GM23338 (cell line): ENCODE measurements around the gene SCN2A. TPM values are rescaled to one million over a fixed set of nuclear protein-coding genes. Genes with fewer than 3 reads are reported as not detected.

Experiments
- ATAC-seq: fragments of 200-7000 bp; cut with Tn5 transposase; 3 replicates; pipeline ENCODE4 v1.9.1; 2020
- DNase-seq: peaks from one replicate; pipeline ENCODE4 v3.0.0-alpha.2; 2015; ENCODE audit warnings: low spot score
- H2AFZ ChIP-seq: fragments of 200-600 bp; sonication (generic); 2 replicates; pipeline ENCODE4 v1.8.0; 2016; ENCODE audit warnings: antibody characterized with exemption, mild to moderate bottlenecking, moderate library complexity
- H3F3A ChIP-seq: fragments of 200-600 bp; sonication (generic); replicated peaks from 2 replicates; pipeline ENCODE4 v1.8.0; 2017; ENCODE audit warnings: antibody characterized with exemption, mixed run types, low read depth
- H3K27ac ChIP-seq: fragments of 200-600 bp; sonication (generic); 2 replicates; pipeline ENCODE4 v1.6.1; 2016; ENCODE audit warnings: low read depth
- H3K27me3 ChIP-seq: fragments of 200-600 bp; sonication (generic); 2 replicates; pipeline ENCODE4 v1.8.0; 2016; ENCODE audit warnings: mild to moderate bottlenecking, mixed run types, moderate library complexity; ENCODE audit not compliant: insufficient read depth
- H3K36me3 ChIP-seq: fragments of 200-600 bp; sonication (generic); 2 replicates; pipeline ENCODE4 v1.8.0; 2016; ENCODE audit warnings: mild to moderate bottlenecking; ENCODE audit not compliant: insufficient read depth
- H3K4me1 ChIP-seq: fragments of 200-600 bp; sonication (generic); 2 replicates; pipeline ENCODE4 v1.8.0; 2016; ENCODE audit warnings: mild to moderate bottlenecking, moderate library complexity; ENCODE audit not compliant: insufficient read depth
- H3K4me2 ChIP-seq: fragments of 200-600 bp; sonication (generic); 2 replicates; pipeline ENCODE4 v1.7.1; 2017; ENCODE audit warnings: mixed run types
- H3K4me3 ChIP-seq: fragments of 200-600 bp; sonication (generic); 2 replicates; pipeline ENCODE4 v1.6.1; 2016; ENCODE audit warnings: mixed run types
- H3K79me2 ChIP-seq: fragments of 200-600 bp; sonication (generic); replicated peaks from 2 replicates; pipeline ENCODE4 v1.8.0; 2017; ENCODE audit warnings: mild to moderate bottlenecking; ENCODE audit not compliant: insufficient read depth
- H3K9me2 ChIP-seq: fragments of 200-600 bp; sonication (generic); 2 replicates; pipeline ENCODE4 v1.8.0; 2017; ENCODE audit not compliant: insufficient read depth
- H4K20me1 ChIP-seq: fragments of 200-600 bp; sonication (generic); replicated peaks from 2 replicates; pipeline ENCODE4 v1.8.0; 2017; ENCODE audit warnings: mild to moderate bottlenecking; ENCODE audit not compliant: insufficient read depth
- H3K27ac Mint-ChIP-seq: 2 replicates; pipeline ENCODE4 v1.8.0; 2020; ENCODE audit warnings: inconsistent platforms, mild to moderate bottlenecking, moderate library complexity, mixed read lengths
- H3K27me3 Mint-ChIP-seq: 3 replicates; pipeline ENCODE4 v1.8.0; 2022; ENCODE audit warnings: low read depth, mild to moderate bottlenecking, moderate library complexity, mixed read lengths, inconsistent platforms; ENCODE audit not compliant: insufficient read depth, poor library complexity
- H3K36me3 Mint-ChIP-seq: 3 replicates; pipeline ENCODE4 v1.8.0; 2021; ENCODE audit warnings: low read depth, mild to moderate bottlenecking, inconsistent platforms, moderate library complexity, mixed read lengths
- H3K4me1 Mint-ChIP-seq: 3 replicates; pipeline ENCODE4 v1.8.0; 2020; ENCODE audit warnings: mild to moderate bottlenecking, inconsistent platforms, mixed read lengths
- H3K4me3 Mint-ChIP-seq: 3 replicates; pipeline ENCODE4 v1.8.0; 2021; ENCODE audit warnings: moderate library complexity, mild to moderate bottlenecking, inconsistent platforms, mixed read lengths
- H3K9me3 Mint-ChIP-seq: 3 replicates; pipeline ENCODE4 v1.8.0; 2020; ENCODE audit warnings: moderate library complexity, mild to moderate bottlenecking, inconsistent platforms, mixed read lengths
- CTCF ChIP-seq, 2 experiments: fragments of 200-600 bp in 1 of 2; sonication (generic) in 1 of 2; conservative IDR thresholded peaks; 2 replicates each; pipeline versions ENCODE4 v1.5.1 to v1.6.1; 2016 to 2017; ENCODE audit warnings: antibody characterized with exemption in 2 of 2, low read depth in 2 of 2, mild to moderate bottlenecking in 2 of 2, moderate library complexity in 1 of 2
- EZH2 ChIP-seq: fragments of 200-600 bp; sonication (generic); IDR thresholded peaks from one replicate; pipeline ENCODE4 v1.8.0; 2017; ENCODE audit warnings: antibody characterized with exemption, mild to moderate bottlenecking, low read depth; ENCODE audit not compliant: unreplicated experiment
- EZH2phosphoT487 ChIP-seq: fragments of 200-600 bp; sonication (generic); IDR thresholded peaks from one replicate; pipeline ENCODE4 v1.8.1; 2018; ENCODE audit warnings: antibody characterized with exemption; ENCODE audit not compliant: unreplicated experiment
- NANOG ChIP-seq: IDR thresholded peaks from 2 replicates; pipeline ENCODE4 v1.6.1; 2016; ENCODE audit warnings: antibody characterized with exemption, borderline replicate concordance
- ZNF114 ChIP-seq: fragments of 250-450 bp; sonication (Bioruptor Pico); IDR thresholded peaks from 2 replicates; pipeline ENCODE4 v1.5.0; 2020; ENCODE audit warnings: mild to moderate bottlenecking, moderate library complexity
- ZNF462 ChIP-seq: fragments of 250-450 bp; sonication (Bioruptor Pico); IDR thresholded peaks from 2 replicates; pipeline ENCODE4 v1.5.0; 2020; ENCODE audit warnings: mild to moderate bottlenecking, moderate library complexity
- polyA plus RNA-seq: library from polyadenylated mRNA; unstranded; fragments of >200 nt; fragmentation: Nextera tagmentation; extraction: Ambion mirVana; gene quantifications from 2 replicates; pipeline ENCODE4 v1.2.1, GENCODE V29; 2016
- total RNA-seq: library from RNA; depleted of rRNA; stranded (reverse); fragments of >200 nt; shearing (Covaris generic); gene quantifications from 2 replicates; pipeline ENCODE4 v1.2.3, GENCODE V29; 2014

The SCN2A gene
- total and polyA plus RNA-seq, 2 experiments from 2014 or later, result 0.45 to 0.52 TPM

- TF ChIP-seq ZNF462 (CRISPR knock-in tag) (no peak), CTCF (conservative IDR thresholded peaks at IDR 0.05; ENCODE audit: low read depth in 2 of 2) (no peak), EZH2phosphoT487 (no peak)
These were observed 55.7 kb downstream of the SCN2A start (continued) for GRCh38 chr2:165294912-165295311.

- DNase-seq, result no peak
- no peaks in the 10 kb centered on the region for H3K36me3 Mint-ChIP-seq
- H3K9me3 Mint-ChIP-seq, result no peaks in the 10 kb centered on the region
- no peaks in the 10 kb centered on the region for H4K20me1 ChIP-seq
- no peak for ATAC-seq
- H3K27me3 Mint-ChIP-seq, result no peaks in the 10 kb centered on the region
- no peaks in the 10 kb centered on the region for H3K9me2 ChIP-seq
- H3K36me3 ChIP-seq, result no peaks in the 10 kb centered on the region
- no peak overlapping the region for H2AFZ ChIP-seq
- H3F3A ChIP-seq, result no peaks in the 10 kb centered on the region
- H3K27ac ChIP-seq, result no peak overlapping the region
- H3K27me3 ChIP-seq, result no peaks in the 10 kb centered on the region
- no peak overlapping the region for H3K27ac Mint-ChIP-seq
- H3K4me1 ChIP-seq, result peaks cover 12% of the 10 kb centered on the region
- H3K4me1 Mint-ChIP-seq, result peaks cover 6% of the 10 kb centered on the region
- no peaks in the 10 kb centered on the region for H3K79me2 ChIP-seq
- H3K4me3 ChIP-seq, result no peak overlapping the region
- H3K4me3 Mint-ChIP-seq, result no peak overlapping the region
- H3K4me2 ChIP-seq, result no peak overlapping the region
- TF ChIP-seq ZNF114, result no peak
- no peak for TF ChIP-seq NANOG
- TF ChIP-seq EZH2, result no peak
- no peak for TF ChIP-seq ZNF462 (CRISPR knock-in tag)
- TF ChIP-seq EZH2phosphoT487, result no peak
These were observed 56.4 kb downstream of the SCN2A start for GRCh38 chr2:165295643-165296042.
